Measurements from ENCODE around the gene ATP2B2. TPM values are rescaled to one million over a fixed set of nuclear protein-coding genes. Genes with fewer than 3 reads are reported as not detected.

Gene ATP2B2
- polyA plus RNA-seq, 3 donors: not detected

GRCh38 chr3:10438902-10439610 is 66.3 kb downstream of the ATP2B2 start:
- H3K4me3 Mint-ChIP-seq: no peak overlapping the region
- no peak for DNase-seq
- H3K36me3 Mint-ChIP-seq: no peaks in the 10 kb centered on the region
- no peak overlapping the region for H3K4me2 ChIP-seq (replicated peaks; ENCODE audit: extremely low read depth, low read length, poor library complexity, severe bottlenecking)
- no peak overlapping the region for H2AFZ ChIP-seq (ENCODE audit: insufficient read depth, low read depth, low read length, poor library complexity, severe bottlenecking)
- H3K27ac ChIP-seq (ENCODE audit: low read depth in 1 of 2, low read length in 2 of 2): no peak overlapping the region
- no peak for TF ChIP-seq CTCF (IDR thresholded peaks at IDR 0.05)
- H3K36me3 ChIP-seq (replicated peaks in 1 of 2; ENCODE audit: control insufficient read depth in 1 of 2, insufficient read depth in 2 of 2, low read length in 2 of 2): no peaks in the 10 kb centered on the region
- no peak overlapping the region for H3K27ac Mint-ChIP-seq
- H3K4me3 ChIP-seq (replicated peaks in 1 of 3; ENCODE audit: low read depth in 2 of 3, low read length in 3 of 3): no peak overlapping the region
- 91% methylated on average over 8 of the region's 8 CpGs for WGBS (ENCODE audit: insufficient coverage)
- H3K4me1 ChIP-seq (ENCODE audit: control insufficient read depth in 1 of 2, insufficient read depth in 2 of 2, low read length in 2 of 2): no peaks in the 10 kb centered on the region
- H4K20me1 ChIP-seq (ENCODE audit: insufficient read depth, low read length): no peaks in the 10 kb centered on the region
- H3K4me1 Mint-ChIP-seq: no peaks in the 10 kb centered on the region
- no peaks in the 10 kb centered on the region for H3K27me3 ChIP-seq (ENCODE audit: control insufficient read depth in 2 of 2, insufficient read depth in 2 of 2, low read length in 2 of 2)
- intact Hi-C loops (cut with micrococcal nuclease): no loop called here
- peaks cover 0 to 4% (median 0%) of the 10 kb centered on the region in 7 donors for H3K9me3 Mint-ChIP-seq
- H3K9me3 ChIP-seq (replicated peaks in 1 of 2; ENCODE audit: control insufficient read depth in 1 of 2, insufficient read depth in 1 of 2, low read length in 2 of 2): no peaks in the 10 kb centered on the region
- no peaks in the 10 kb centered on the region for H3K79me2 ChIP-seq (ENCODE audit: insufficient read depth, low read length)
- H3K27me3 Mint-ChIP-seq (ENCODE audit: low read depth in 3 of 3): peaks cover 0 to 2% (median 0%) of the 10 kb centered on the region in 3 donors
- H3K9ac ChIP-seq (ENCODE audit: insufficient read depth, low read length, poor library complexity, severe bottlenecking): no peak overlapping the region

GRCh38 chr3:10437995-10438901 is 67.1 kb downstream of the ATP2B2 start:
- no peaks in the 10 kb centered on the region for H3K4me1 ChIP-seq (ENCODE audit: control insufficient read depth in 1 of 2, insufficient read depth in 2 of 2, low read length in 2 of 2)
- Mint-ChIP-seq H3K27me3 (ENCODE audit: low read depth in 3 of 3) (peaks cover 0 to 2% (median 0%) of the 10 kb centered on the region in 3 donors), H3K36me3 (no peaks in the 10 kb centered on the region), H3K27ac (no peak overlapping the region), H3K9me3 (peaks cover 0 to 2% (median 0%) of the 10 kb centered on the region in 7 donors), H3K4me1 (no peaks in the 10 kb centered on the region), H3K4me3 (no peak overlapping the region)
- no peaks in the 10 kb centered on the region for H3K36me3 ChIP-seq (replicated peaks in 1 of 2; ENCODE audit: control insufficient read depth in 1 of 2, insufficient read depth in 2 of 2, low read length in 2 of 2)
- no peaks in the 10 kb centered on the region for H4K20me1 ChIP-seq (ENCODE audit: insufficient read depth, low read length)
- H3K4me2 ChIP-seq (replicated peaks; ENCODE audit: extremely low read depth, low read length, poor library complexity, severe bottlenecking): no peak overlapping the region
- no peaks in the 10 kb centered on the region for H3K79me2 ChIP-seq (ENCODE audit: insufficient read depth, low read length)
- 50% methylated on average over 9 of the region's 16 CpGs for WGBS (ENCODE audit: insufficient coverage)
- intact Hi-C loops (cut with micrococcal nuclease): no loop called here
- H3K27me3 ChIP-seq (ENCODE audit: control insufficient read depth in 2 of 2, insufficient read depth in 2 of 2, low read length in 2 of 2): no peaks in the 10 kb centered on the region
- no peak overlapping the region for H3K27ac ChIP-seq (ENCODE audit: low read depth in 1 of 2, low read length in 2 of 2)
- no peaks in the 10 kb centered on the region for H3K9me3 ChIP-seq (replicated peaks in 1 of 2; ENCODE audit: control insufficient read depth in 1 of 2, insufficient read depth in 1 of 2, low read length in 2 of 2)
- no peak overlapping the region for H2AFZ ChIP-seq (ENCODE audit: insufficient read depth, low read depth, low read length, poor library complexity, severe bottlenecking)
- no peak for DNase-seq
- H3K9ac ChIP-seq (ENCODE audit: insufficient read depth, low read length, poor library complexity, severe bottlenecking): no peak overlapping the region
- H3K4me3 ChIP-seq (replicated peaks in 1 of 3; ENCODE audit: low read depth in 2 of 3, low read length in 3 of 3): no peak overlapping the region
- no peak for TF ChIP-seq CTCF (IDR thresholded peaks at IDR 0.05)
